Activated T-helper 1 cell treated with anti-CD3 and anti-CD28 coated beads, Interleukin-2, amount 50 U/mL, for 16 hours (primary cell): ENCODE results near the gene SPINT1.
"Not testable (repeated sequence)": the region's sequence is repeated elsewhere in the genome, so short reads cannot be mapped to it uniquely, and the experiment has no call there.

Source experiments
- DNase-seq, 2 donors: peaks; one replicate each; pipeline ENCODE4 v3.0.0-alpha.2; 2020; ENCODE audit warnings: low read depth in 1 of 2, low spot score in 1 of 2

Gene SPINT1

GRCh38 chr15:40859206-40859851, 15.5 kb downstream of the SPINT1 start:
- peak; percentile 66 to 69 for DNase-seq

- not testable (repeated sequence) for DNase-seq
Observed at GRCh38 chr15:40861147-40861546, 17.3 kb downstream of the SPINT1 start.

- no peak for DNase-seq
Observed at GRCh38 chr15:40863660-40864270, 19.9 kb downstream of the SPINT1 start.

GRCh38 chr15:40867199-40867598, 23.4 kb downstream of the SPINT1 start:
- no peak for DNase-seq

GRCh38 chr15:40869686-40870085, 25.8 kb downstream of the SPINT1 start:
- DNase-seq, result no peak

- no peak for DNase-seq
Observed at GRCh38 chr15:40870716-40871115, 26.9 kb downstream of the SPINT1 start.

GRCh38 chr15:40871749-40872617, 28.1 kb downstream of the SPINT1 start:
- no peak for DNase-seq

GRCh38 chr15:40872791-40873693, 29.2 kb downstream of the SPINT1 start:
- no peak for DNase-seq

GRCh38 chr15:40873694-40874561, 30.1 kb downstream of the SPINT1 start, which contains the start of gene RHOV:
Gene RHOV, minus strand, starts transcription at chr15:40874234. Its CDS starts 95 bp downstream, at chr15:40874139.
- peak; percentile 17 to 34 for DNase-seq

- no peak for DNase-seq
Observed at GRCh38 chr15:40875991-40876730, 32.3 kb downstream of the SPINT1 start.

GRCh38 chr15:40877694-40878093, 33.8 kb downstream of the SPINT1 start:
- DNase-seq, result no peak

- DNase-seq, result peak in 1 of 2 donors; percentile 15
Observed at GRCh38 chr15:40878785-40879184, 34.9 kb downstream of the SPINT1 start.

GRCh38 chr15:40879609-40880008, 35.8 kb downstream of the SPINT1 start:
- no peak for DNase-seq

- DNase-seq, result no peak
Observed at GRCh38 chr15:40881351-40881750, 37.5 kb downstream of the SPINT1 start.

GRCh38 chr15:40886586-40886985, 42.7 kb downstream of the SPINT1 start:
- DNase-seq, result no peak

GRCh38 chr15:40889112-40889511, 45.3 kb downstream of the SPINT1 start:
- DNase-seq, result no peak

- no peak for DNase-seq
Observed at GRCh38 chr15:40891138-40891537, 47.3 kb downstream of the SPINT1 start.

- no peak for DNase-seq
Observed at GRCh38 chr15:40891810-40892446, 48.1 kb downstream of the SPINT1 start.
